Cerebellar cortex (tissue), 1 donor: Measurements from ENCODE around the gene POLR2E.

Experiments
- DNase-seq: peaks from one replicate; pipeline ENCODE4 v3.0.0-alpha.2; 2015; ENCODE audit warnings: low spot score

The POLR2E gene

DNA sequence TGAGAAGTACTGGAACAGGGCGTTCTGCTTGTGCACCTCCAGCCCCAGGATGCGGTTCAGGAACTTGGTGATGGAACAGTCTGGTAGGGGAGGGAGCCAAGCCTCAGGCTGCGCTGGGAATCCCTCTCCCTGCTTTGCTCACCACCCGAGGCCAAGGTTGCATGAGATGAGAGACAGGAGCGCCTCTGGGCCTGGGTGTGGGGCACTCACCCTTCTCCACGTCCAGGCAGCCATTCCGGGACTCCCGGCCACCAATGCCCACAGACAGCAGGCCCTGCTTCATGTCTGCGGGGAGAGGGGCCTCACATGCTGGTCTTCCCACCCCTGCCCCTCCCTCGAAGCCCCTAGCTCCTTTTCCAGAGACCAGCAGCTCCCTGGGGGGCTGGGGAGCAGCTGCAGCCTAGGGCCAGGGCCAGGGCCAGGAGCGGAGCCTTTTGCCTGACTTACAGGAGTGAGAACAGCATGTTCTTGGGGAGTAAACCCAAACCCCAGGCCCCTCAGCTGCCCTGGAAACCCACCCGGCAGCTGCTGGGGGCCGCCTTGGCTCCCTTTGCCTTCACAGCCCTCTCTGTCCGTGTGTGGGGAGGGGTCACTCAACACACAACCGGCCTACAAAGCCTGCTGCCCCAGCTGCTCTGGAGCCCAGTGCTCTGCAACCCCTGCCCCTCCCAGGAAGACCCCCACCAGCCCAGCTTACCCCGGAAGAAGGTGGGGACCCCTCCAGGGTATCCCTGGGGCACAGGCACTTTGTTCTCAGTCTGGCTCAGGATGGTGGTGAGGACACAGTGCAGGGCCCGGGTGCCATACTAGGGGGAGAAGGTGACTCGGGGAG lies 15.8 kb upstream of the POLR2E start:
- peak; percentile 50 for DNase-seq

DNA sequence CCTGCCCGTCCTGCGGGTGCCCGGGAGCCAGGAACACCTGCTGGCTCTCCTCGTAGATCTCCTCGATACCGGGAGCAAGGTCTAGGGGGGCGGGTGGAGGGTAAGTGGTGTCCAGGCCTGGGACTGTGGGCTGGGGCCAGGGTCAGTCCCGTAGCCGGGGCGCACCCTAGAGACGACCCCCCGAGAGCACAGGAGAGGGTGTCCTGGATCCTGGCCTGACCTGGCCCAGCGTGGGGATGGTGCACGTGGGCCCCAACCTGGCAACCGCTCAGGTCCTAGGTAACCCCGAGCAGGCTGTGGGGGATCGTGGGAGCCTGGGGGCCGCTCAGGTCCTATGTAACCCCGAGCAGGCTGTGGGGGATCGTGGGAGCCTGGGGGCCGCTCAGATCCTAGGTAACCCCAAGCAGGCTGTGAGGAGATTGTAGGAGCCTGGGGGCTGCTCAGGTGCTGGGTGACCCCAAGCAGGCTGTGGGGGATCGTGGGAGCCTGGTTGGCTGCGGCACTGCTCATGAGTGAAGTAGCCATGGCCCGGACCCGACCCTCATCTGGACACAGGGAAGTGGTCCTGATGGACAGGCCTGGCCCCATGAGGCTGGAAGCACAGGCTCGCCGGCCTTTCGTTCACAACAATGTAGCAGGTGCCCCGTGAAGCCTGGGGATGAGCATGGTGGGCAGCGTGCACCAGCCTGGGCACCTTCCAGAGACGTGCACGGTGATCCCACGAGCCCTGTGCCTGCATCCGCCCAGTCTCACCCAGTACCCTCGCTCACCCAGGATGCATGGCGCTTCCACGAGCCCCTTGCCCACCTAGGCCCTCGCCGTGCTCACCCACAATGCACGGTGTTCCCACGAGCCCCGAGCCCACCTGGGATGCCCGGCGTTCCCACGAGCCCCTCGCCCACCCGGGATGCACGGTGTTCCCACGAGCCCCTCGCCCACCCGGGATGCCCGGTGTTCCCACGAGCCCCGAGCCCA lies 14.8 kb upstream of the POLR2E start:
- DNase-seq = no peak

DNA sequence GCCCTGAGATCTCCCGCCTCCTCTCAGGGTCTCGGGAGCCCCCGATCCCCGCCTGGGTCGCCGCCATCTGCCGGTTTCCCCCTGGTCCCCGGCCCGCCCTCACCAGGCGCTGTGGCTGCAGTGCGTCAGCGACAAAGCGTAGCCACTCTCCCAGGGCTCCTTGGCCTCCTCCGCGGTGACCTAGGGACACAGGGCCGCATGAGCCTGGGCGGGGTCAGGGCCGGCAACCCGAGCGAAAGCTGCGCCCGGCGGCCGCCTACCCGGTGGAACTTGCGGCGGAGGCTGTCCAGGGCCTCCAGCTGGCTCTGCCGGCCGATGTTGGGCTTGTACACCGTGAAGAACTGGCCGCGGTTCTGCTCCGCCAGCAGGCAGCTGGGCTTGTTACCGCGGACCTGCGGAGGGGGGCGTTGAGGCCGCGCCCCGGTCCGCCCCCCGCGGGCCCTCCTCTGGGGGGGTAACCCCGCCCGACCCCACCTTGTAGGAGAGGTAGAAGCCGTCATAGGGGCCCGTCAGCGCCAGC lies 13.9 kb upstream of the POLR2E start:
- no peak for DNase-seq

DNA sequence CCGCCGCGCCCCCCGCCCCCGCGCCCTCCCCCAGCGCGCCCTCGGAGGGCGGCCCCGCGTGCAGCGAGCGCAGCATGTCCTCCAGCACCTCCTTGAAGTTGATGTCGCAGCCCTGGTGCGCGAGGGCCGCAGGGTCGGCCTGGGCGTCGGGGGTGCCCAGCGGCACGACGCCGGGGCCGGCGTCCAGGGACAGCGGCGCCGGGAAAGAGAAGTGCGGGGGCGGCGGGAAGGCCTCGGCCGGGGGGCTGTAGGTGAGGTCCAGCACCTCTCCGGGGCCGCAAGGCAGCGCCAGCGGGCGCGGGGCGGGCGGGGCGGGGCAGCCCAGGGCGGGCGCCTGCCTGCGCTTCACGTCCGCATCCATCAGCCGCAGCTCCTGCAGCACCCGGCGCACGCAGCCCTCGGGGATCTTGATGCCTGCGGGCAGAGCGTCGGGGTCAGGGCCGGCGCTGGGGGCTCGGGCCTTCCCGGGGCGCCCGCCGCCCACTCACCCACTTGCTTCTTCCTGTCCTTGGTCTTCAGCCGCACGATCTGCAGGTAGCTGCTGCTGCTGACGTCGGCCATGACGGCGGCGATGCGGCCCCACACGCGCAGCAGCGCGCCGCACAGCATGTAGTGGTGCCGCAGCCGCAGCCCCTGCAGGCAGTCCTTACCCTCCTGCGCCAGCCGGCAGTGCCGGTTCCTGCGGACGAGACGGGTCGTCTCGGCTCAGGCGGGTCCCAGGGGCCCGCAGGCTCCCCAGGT lies 13.3 kb upstream of the POLR2E start:
- DNase-seq = no peak

DNA sequence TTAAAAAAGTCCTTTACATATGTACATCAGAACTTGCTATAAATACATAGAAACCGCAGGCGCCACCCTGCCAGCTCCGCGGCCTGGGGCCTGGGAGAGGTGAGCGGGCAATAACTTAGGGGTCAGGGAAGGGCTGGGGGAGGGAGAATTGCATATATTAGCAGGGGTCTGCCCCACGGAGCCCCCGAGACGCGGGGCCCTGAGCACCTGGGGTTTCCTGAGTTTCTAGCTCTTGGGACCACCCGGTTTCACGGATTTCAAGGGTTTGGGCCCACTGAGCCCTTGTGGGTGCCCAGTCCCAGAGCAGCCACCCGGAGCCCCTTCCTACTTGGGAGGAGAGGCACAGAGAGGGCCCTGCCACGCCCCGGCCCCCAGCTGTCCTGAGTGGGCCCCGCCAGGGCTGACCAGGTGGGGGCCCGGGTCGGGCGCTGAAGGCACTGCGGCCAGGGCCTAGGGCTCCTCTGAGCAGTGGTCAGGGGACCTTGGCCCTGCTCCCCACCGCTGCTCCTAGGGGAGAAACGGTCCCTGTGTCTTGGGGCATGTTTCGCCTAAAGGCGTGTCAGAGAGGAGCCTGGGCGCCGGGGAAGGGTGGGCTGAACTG lies 12.6 kb upstream of the POLR2E start:
- no peak for DNase-seq

DNA sequence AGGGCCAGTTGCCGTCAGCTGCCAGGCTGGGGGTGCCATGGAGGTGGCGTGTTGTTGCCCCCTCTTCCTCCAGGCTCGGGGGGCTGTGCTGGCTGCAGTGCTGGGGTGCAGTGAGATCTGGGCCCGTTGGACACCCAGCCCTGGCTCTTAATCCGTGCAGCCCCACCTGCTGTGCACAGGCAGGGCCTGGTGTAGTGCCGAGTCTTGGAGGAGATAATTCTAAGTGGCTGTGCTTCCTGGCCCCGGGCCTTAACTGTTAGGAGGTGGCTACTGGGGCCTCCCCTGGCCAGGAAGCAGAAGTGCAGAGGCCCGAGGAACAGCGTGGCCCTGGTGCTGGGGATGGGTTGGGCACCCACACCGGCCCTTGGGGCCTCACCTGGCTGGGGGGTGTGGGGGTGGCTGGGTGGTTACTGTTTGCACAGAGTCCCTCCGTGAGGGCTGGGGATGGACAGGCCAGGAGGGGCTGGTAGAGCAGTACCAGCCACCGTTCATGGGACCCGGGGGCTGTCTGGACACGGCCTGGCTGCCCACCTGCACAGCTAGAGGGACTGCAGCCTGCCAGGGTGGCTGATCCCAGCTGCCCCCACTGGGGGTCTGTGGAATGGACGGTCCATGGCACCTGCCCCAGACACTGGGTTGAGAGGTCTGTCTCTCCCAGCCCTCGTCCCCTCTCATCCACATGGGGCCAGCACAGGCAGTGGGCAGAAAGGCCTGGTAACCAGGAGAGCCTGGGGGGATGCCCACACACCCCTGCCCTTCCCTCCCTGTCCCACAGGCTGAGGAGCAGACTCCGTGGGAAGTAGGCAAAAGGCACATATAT lies 11.9 kb upstream of the POLR2E start:
- DNase-seq = peak; percentile 51

DNA sequence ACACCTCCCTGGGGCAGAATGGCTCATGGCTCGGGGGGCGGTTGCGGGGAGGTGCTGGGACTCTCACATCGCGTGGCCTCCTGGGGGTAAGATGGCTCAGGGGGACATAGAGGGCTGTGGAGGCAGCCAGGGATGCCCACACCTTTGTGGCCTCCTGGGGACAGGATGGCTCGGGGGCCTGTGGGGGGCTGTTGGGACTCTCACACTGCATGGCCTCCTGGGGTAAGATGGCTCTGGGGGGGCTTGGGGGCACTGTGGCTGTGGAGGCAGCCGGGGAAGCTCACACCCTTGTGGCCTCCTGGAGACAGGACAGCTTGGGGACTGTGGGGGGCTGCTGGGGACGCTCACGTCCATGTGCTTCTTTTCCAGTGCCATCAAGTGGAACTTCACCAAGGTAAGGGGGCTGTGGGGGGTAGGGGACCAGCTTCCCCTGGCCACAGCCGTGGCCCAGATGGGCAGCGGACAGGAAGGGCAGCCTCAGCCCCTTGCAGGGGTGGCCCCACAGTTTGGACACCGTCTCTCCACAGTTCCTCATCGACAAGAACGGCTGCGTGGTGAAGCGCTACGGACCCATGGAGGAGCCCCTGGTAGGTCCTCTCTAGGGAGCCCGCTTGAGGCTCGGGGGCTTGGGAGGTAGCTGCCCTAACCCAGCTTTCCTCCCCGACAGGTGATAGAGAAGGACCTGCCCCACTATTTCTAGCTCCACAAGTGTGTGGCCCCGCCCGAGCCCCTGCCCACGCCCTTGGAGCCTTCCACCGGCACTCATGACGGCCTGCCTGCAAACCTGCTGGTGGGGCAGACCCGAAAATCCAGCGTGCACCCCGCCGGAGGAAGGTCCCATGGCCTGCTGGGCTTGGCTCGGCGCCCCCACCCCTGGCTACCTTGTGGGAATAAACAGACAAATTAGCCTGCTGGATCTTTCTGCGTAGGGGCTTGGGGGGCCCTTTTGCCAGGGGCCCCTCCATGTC lies 11.0 kb upstream of the POLR2E start:
- DNase-seq = no peak

DNA sequence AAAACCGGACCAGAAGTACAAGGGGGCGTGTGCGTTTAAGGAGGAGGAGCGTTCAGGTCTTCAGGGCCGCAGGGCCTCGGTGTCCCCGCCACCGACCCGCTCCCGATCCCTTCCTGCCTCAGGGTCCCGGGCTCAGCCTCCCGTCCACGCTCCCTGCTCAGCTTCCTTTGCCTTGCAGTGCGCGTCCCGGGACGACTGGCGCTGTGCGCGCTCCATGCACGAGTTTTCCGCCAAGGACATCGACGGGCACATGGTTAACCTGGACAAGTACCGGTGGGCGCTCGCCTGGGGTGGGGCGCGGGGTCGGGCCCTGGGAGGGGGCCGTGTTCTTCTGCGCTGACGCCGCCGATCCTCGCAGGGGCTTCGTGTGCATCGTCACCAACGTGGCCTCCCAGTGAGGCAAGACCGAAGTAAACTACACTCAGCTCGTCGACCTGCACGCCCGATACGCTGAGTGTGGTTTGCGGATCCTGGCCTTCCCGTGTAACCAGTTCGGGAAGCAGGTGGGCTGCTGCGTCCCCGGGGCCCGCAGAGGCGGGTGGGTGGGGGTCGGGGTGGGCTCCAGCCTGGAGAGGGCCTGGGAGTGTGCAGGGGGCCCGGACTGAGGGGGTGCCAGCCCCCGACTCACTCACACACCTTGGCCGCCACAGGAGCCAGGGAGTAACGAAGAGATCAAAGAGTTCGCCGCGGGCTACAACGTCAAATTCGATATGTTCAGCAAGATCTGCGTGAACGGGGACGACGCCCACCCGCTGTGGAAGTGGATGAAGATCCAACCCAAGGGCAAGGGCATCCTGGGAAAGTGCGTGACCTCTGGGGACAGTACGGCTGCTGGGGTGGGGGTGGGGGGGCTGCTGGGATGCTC lies 10.1 kb upstream of the POLR2E start:
- no peak for DNase-seq

DNA sequence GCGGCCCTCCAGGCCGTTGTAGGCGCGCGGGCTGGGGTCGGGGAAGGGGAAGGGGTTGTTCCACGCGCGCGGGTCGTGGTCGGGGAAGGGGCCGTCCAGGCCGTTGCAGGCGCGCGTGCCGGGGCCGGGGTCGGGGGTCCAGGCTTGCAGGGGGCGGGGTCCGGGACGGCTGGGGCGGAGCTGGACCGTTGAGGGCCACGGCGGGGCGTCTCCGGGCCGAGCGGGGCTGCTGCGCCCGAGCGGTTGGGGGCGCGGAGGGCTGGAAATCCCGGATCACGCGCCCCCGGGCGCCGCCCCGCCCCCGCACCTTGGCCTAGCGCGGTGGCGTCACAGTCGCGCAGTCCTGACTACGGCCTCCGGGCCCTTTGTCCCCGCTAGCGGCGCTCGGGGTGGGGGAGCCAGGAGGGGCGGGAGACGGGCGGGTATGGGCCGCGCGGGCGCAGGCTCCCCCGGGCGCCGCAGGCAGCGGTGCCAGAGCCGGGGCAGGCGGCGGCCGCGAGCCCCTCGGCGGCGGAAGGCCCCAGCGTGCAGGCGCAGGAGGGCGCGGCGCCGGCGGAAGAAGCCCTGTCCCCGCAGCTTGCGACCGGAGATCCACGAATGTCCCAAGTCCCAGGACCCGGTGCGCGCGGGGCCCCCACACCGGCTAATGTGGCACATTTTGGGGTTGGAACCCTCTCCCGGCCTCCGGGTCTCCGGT lies 9.3 kb upstream of the POLR2E start:
- DNase-seq = peak; percentile 54

DNA sequence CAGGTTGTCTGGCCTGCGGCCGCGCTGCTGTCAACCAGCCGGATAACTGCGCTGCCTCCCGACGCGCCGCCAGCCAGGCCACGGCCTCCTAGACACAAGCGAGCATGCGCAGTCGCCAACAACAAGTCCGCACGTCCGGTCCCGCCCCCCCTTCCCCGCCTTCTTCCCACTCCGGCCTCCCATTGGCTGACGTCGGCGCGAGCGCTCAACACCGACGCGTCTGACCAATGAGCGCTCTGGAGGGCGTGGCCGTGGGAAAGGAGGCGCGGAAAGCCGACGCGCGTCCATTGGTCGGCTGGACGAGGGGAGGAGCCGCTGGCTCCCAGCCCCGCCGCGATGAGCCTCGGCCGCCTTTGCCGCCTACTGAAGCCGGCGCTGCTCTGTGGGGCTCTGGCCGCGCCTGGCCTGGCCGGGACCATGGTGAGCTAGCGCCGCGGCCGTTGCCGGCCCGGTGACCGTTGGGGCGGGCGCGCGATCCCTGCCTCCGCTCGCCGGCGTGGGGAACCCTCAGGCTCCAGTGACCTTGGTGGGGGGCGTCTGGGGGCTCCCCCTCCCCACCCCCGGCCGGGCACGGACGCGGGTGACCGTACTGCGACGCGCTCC lies 8.6 kb upstream of the POLR2E start, which contains the start of gene GPX4:
Gene GPX4, plus strand, starts transcription at position 287 of the 603 bp plus-strand sequence. Its CDS starts 50 bp downstream, at position 337.
- DNase-seq = peak; percentile 99

DNA sequence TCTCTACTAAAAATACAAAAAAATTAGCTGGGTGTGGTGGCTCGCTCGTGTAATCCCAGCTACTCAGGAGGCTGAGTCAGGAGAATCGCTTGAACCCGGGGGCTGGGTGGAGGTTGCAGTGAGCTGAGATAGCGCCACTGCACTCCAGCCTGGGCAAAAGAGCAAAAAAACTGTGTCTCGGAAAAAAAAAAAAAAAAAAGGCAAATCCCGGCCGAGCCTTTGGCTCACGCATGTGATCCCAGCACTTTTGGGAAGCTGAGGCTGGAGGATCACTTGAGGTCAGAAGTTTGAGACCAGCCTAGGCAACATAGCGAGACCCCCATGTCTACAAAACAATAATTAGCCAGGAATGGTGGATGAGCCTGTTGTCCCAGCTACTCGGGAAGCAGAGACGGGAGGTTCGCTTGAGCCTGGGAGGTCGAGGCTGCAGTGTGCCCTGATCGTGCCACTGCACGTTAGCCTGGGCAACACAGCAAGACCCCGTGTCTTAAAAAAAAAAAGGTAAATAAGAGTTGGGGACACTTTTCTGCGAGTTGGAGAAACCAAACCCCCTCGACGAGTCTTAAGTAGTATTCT lies 8.0 kb upstream of the POLR2E start:
- no peak for DNase-seq

DNA sequence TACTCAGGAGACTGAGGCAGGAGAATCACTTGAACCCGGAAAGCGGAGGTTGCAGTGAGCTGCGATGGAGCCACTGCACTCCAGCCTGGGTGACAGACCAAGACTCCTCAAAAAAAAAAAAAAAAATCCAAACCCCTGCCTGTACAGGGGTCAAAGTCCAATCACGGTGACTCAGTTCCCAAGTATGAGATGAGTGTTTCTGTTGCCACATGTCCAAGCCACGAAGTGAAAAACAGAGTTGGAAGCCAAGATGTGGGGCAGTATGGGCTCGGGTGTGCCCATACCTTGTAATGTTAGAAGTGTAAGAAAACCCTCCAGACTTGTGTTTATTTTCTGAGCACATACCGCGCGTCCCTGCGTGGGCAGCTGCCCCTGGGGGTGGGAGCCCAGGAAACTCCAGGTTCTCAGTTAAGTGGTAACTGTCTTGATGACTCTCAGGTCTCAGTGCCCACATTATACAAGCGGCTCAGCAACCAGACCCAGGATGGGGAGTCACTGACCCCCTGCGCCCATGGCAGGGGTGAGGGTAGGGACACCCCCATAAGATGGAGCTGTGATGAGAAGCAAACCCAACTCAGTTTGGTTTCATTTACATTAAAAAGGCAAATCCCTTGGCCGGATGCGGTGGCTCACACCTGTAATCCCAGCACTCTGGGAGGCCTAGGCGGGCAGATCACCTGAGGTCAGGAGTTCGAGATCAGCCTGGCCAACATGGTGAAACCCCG lies 7.4 kb upstream of the POLR2E start:
- DNase-seq = no peak

DNA sequence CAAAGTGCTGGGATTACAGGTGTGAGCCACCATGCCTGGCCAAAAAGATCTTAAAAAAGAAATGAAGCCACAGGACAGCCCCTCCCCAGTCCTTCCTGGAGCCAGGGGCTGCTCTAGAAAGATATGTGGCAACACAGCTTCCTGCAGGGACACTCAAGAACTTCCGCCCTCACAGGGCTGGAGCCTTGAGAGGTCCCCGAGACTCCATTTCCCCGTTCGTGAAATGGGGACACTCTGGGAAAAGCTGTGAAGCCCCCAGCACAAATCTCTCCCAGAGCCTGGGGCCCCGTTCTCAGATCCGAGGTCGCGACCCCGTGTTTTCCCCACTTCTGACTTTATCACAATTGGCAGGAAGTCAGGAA lies 6.1 kb upstream of the POLR2E start:
- DNase-seq = no peak

DNA sequence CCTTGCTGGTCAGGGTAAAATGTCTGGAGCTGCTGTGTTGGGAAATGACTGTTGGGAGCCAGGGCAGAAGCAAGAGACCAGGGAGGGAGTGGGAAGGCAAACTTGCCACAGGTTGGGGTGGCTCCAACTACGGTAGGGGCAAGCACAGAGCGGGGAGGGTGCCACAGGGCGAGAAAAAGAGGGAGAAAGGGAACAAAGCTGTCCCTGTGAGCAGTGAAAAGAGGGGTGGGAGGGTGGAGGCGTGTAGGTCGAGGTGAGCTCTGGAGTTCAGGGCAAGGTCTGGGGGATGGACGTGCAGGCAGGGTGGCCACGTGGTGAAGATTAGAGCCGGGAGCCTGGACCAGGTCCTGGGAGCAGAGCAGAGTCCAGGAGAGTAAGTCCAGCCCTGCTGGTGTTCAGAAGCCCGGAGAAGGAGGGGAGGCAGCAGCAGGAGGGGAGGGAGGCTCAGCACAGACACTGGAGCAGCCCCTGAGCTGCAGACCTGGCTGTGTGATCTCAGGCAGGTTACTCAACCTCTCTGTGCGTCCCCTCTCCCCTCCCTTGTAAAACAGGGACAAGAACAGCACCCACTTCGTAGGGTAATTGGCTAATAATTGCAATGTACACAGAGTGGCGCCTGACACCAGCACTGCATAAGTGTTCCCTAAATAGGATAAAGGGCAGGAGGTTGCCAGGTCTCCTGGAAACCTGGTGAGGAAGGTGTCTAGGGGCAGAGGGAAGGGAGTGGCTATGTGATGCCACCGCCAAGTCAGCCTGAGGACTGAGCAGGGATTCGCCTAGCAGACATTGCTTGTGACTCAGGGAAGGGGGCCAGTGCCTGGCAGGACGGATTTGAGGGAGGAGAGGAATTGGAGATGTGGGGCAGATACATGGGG lies 3.2 kb upstream of the POLR2E start:
- no peak for DNase-seq

DNA sequence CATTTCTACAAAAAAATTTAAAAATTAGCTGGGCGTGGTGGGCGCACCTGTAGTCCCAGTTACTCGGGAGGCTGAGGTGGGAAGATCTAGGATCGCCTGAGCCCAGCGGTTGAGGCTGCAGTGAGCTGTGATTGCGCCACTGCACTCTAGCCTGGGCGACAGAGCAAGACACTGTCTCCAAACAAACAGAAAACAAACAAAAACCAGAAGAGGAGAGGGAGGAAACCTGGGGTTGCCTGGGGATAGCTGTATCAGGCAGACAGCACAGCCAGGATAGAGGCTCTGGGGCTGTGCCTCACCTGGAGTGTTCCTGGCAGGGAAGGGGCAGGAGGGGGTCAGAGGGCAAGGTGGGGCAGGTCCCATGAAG lies 2.6 kb upstream of the POLR2E start:
- no peak for DNase-seq

DNA sequence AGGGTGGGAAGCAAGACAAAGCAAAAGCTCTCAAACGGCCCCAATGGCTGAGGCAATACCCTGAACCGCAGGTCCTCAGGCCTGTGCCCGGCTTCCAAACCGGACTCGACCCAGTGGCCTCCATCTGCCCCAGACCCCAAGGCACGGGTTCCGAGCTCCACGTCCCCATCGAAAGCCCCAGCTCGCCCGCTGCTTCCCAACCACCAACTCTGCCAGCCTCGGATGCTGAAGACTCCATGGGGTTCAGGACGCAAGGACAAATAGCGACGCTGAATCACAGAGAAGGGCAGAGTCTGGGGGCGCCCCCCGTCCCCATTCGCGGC lies 559 bp downstream of the POLR2E start:
- no peak for DNase-seq
